HG03060 (cell line): Measurements from ENCODE around the gene PROM1.

ENCODE experiments used
- ATAC-seq: cut with Tn5 transposase; IDR thresholded peaks from one replicate; pipeline ENCODE4 v1.9.1; 2021; ENCODE audit warnings: low read depth, moderate number of reproducible peaks; ENCODE audit not compliant: unreplicated experiment

The PROM1 gene

DNA sequence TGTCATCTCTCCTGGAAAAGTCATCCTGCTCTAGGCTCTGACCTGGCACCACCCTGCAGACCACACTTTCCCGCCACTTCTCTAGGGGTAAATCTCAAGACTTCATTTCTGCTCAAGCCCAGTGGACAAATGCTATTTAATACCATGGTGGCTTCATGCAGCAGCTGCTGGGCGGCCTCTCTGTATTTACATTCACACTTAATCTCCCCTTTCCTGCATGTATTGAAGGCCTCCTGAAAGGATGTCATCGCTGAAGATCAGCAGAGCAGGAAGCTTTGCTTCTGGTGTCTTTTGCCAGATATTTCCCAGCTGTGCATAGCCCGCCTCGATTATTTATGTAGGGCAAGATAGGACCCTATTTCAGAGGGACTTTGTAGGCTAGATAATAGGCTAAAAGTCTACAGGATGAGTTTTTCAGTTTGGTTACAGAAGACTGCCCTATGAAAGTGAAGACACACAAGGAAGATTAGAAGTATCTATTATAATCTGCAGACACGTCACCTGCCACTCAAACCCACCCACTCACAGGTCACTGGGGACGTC is 17.2 kb downstream of the PROM1 start:
- ATAC-seq = no peak

DNA sequence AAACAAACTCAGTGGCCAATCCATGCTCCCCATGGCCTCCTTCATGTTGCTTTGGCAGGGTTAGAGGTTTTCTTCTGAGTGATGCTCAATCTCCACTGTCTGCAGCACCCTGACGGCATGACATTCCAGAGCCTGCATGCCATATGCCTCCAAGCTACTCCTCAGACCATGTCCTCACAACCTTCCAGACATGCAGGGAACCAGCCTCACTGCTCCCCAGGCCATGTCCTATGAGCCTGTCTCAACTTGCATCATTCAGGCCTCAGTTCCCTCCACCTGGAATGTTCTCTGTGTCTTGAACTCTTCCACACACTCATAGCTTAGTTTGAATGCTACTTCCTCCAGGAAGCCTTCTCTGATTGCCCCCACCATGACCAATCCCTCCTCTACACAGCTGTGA is 18.8 kb downstream of the PROM1 start:
- no peak for ATAC-seq

DNA sequence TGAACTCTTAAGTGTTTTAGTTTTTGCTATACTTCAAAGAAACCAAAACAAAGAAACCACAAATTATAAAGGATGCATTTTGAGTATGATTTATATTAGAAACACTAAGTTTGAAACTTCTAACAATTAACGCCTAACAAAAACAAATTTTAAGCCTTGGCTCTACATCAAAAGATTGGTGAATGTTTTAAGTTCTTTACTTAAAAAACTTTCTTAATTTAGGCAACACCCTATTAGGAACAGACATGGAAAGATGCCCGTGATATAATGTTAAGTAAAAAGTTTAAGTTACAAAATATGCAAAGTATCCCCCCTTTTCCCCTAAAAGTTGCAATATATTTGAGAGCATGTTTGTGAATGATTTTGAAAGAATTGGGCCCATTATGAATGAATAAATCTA is 21.2 kb downstream of the PROM1 start:
- ATAC-seq = no peak

DNA sequence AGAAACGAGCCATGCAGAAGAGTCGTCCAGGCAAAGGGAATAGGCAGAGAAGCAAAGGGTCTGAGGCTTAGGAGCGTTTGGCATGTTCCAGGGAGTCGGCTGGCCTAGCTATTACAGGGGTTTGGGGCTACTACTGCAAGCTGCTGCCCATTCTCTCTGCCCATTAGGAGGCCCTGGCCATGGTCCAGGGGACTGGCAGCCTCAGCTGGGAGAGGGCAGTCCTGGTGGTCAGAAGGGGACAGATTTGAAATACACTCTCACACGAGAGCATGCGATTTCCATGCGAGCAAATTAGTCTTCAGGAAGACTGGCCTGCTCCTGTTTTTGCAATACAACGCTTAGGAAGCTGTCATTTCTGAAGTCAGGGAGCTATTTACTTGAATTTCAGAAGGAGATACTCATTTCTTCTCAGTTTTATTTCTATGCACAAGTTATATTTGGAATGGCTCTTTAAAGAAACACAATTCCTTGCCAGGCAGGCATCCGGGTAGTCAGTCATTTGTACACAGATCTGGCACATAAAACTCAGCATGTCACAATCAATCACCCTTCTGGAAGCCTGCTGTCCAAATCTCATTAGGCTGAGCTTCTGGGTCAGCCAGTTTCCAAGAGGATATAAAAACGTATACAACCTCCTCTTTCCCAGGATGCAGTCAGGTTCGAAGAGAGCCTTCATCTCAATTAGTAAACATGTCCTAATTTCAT is 27.0 kb downstream of the PROM1 start:
- no peak for ATAC-seq

DNA sequence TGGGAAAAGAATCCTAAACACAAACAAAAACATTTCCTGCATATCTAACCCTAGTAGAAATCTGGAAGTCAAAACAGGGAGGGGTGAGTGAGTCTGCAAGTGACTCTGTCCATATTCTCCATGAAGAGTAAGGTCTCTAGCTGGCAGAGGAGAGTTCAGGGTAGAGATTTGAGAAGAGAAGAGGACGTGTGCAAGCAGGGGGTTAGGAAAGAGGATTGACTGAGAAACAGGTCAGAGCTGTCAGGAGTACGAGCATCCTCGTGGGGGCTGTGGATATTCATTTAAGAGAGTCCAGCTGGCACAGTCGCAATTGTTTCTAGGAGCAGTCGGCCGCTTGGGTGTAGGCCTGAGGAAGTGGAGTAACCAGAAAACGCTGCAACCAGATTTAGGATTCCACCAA is 27.9 kb downstream of the PROM1 start:
- no peak for ATAC-seq

DNA sequence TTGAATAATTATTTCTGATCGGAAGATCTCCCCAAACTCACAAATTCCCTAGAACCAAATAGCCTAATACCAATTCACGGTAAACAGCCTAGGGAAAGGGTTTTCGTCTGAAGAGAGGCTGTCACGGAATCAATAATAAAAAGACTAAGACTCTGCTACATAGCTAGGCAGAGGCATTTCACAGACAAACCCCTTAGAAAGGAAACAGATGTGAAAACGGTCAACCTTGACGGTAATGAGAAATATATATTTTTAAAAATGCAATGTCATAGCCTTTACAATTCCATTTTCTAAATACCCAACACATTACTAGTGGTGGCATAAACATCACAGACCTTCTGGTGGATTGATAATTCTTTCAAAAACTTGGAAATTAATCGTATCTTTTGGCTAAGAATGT is 28.4 kb downstream of the PROM1 start:
- no peak for ATAC-seq

DNA sequence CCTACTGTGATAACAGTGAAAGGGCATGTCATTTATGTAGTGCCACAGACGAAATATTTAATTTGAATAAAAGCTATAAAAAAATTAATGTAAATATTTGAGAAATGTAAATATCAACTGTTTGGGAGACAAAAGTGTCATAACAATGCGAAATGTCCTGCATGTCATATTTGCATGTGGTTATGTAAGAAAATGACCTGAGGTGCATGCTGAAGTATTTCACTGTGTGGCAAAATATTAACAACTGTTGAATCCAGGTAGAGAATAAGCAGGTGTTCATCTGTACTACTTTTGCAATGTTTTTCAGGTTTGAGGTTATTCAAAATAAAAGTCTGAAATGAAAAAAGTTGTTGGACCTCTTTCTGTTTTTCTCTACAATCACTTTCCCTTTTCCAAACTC is 30.9 kb downstream of the PROM1 start:
- ATAC-seq = no peak

DNA sequence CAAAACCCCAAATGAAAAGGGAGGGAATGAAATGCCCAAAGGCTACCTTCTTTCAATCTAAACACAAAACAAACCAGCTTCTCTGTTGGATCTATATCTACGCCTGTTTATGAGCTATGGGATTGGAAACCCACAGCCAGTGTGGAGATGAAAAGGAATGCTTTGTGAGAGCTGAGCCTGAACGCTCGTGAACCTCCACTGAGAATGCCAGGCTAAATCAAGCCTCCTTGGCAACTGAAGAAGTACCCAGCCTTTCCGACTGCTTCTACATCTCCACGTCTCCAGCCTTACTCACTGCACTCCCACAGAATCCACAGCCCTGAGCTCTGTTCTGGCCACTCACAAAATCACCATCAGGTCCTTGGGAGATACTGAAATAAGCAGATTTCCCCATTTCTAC is 31.8 kb downstream of the PROM1 start:
- no peak for ATAC-seq

DNA sequence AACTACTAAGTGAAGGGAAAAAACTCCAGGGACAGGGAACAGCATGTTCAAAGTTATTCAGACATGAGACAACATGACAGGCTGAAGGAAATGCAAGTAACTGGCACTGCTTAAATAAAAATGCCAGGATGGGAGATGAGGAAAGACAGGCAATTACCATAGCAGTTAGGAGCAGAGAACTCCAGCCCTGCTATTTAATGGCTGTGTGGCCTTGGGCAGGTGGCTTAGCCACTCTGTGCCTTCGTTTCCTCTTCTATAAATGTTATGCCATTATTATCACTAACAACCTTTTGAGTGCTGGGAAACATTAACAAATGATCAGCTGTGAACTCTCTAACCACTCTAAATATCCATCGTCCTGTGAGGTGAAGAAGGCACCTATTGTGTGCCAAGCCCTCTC is 32.7 kb downstream of the PROM1 start:
- no peak for ATAC-seq

DNA sequence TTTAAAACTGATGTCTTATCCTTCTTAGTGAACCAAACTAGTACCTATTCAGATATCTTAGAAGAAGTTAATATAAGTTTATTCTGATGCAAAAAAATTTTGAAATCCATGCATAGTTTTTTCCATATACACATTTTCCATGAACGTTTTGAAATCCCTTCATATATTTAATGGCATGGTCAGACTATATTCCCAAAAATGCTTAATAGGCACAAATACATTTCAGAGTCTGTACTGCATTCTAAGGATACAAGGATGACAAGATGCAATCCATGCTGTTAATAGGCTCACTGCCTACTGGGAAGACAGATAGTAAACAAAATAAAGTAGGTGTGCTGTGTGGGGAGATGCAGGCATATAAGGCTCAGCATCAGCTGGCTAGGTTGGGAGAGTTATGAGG is 33.2 kb downstream of the PROM1 start:
- ATAC-seq = no peak

DNA sequence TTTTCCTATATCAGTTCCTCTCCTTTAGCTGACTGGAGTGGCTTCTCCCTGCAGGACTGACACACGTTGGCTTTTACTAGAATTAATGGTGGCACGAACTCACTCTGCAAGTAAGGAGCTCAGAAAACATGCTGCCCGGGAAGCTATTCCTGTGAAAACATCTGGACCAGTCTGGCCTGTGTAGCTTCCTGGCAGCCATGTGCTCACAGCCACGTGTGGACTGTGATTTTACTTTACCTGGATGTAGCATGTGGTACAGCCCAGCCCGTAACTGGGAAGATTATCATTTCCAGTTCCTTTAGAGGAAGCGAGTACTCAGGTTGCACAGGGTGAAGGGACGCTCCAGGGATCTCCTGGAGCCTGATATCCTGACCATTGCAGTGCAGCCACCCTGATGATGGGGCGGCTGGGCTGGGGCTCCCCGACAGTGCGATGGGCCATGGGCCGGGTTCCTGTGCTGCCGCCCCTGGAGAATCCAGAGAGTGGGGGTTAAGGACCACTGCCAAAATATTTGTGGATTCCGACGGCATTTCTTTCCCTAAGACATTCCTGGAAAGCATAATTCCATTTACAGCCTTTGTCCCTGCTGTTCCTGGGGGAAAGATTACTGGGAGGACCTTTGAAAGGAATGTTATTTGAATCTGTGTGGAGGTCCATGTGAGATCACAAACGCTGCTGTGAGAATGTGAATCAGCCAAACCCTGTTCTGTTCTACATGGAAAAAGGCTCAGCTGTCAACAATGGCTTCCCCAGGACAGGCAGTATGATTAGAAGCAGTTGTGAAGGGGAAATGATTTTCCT is 35.0 kb downstream of the PROM1 start:
- no peak for ATAC-seq

DNA sequence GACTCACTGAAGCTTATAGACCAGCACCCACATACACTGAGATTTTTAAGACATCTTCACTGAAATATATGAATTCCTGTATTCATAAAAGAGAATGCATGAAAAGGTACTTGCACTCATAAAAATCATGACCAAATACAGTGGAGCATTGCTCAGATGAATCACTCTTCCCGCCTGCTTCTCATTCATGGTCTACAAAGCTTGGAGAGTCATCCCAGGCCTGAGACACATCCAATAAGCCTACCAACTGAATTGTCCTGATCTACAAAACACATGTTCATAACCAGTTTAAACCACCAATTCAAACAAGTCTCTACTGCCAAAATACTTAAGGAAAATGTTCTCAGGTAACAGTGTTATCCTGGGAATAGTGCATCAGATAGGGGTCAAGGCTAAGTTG is 38.1 kb downstream of the PROM1 start:
- no peak for ATAC-seq

DNA sequence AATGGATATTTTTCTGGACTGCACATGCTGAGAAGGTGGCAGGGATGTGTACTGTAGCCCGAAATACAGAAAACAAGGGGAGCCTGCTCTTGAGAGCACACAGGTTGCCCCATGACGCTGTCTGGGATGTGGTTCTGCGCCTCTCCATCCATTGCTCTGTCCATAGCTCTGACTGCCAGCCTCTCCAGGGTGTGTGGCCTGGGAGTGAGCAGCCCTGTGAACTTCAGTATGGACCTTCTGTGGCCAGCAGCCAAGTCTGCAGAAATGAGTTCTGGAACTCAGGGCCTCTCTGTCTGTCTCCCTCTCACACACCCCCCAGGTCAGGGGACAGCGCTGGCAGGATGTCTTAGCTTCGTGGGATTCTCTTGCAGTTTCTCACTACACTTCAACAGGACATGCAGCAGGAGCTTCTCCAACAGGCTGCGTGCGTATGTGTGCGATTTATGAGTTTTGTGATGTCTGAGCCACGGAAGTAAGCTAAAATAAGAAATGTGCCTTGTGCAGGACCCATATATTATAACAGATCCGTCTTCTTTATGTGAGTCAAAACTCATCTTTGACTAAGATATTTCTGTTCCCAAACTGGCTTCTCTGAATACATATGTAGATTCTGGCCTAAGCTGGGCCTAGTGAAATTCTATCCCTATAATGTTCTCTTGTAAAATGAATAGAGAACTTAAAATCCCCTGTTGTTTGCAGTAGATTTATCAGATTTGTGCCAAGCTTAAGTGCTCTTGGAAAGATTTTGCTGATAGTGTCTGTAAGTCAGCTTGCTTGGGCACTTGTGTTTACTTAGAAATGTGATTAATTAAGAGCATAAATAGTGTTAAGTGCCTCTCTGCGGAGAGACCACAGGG is 40.0 kb downstream of the PROM1 start:
- no peak for ATAC-seq

DNA sequence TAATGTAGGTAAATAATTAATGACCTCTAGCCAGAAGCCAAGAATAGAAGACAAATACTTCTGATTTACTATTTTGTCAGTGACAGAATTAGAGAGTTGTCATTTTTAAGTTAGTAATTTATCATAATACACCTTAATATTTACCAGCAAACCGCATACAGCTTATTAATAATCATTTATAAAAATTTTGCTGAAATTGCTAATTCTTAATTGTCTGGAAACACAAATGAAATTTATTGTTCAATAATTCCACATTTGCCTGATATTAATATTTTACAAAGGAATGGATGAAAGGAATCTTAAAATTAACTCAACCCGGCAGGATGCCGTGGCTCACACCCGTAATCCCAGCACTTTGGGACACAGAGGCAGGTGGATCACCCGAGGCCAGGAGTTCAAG is 44.7 kb downstream of the PROM1 start:
- no peak for ATAC-seq

DNA sequence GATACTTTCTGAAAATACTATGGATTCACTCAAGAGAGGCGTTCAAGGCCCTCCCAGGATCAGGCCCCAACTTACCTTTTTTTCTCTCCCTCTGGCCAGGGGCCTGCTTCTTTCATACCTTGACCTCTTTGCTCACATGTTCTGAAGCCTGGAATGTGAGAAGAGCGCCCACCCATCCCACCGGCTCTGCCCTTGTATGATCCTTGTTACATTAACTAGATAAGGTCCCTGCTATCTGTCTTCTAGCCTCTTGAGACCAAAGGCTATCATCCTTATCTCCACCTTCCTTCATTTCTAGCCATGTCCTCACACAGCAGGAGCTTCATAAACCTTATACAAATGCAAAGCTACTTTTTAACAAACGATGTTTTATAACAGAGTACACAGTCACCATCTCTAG is 45.9 kb downstream of the PROM1 start:
- no peak for ATAC-seq

DNA sequence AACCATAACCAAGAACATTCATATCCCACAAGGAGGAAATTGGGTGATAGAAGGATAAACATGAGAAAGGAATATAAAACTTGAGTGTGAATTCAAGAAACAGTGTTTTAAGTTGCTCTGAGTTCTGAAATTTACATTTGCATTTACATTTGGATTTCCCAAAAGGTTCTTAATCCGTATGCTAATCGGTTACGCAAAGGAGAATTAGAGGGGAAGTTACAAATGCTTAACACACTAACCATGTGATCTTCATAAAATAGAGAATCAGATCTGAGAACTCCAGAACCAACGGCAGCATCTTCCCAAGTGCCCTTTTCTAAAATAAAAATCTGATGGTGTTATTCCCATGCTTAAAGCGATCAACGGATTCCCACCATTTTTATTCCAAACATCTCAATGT is 48.0 kb downstream of the PROM1 start:
- ATAC-seq = no peak

DNA sequence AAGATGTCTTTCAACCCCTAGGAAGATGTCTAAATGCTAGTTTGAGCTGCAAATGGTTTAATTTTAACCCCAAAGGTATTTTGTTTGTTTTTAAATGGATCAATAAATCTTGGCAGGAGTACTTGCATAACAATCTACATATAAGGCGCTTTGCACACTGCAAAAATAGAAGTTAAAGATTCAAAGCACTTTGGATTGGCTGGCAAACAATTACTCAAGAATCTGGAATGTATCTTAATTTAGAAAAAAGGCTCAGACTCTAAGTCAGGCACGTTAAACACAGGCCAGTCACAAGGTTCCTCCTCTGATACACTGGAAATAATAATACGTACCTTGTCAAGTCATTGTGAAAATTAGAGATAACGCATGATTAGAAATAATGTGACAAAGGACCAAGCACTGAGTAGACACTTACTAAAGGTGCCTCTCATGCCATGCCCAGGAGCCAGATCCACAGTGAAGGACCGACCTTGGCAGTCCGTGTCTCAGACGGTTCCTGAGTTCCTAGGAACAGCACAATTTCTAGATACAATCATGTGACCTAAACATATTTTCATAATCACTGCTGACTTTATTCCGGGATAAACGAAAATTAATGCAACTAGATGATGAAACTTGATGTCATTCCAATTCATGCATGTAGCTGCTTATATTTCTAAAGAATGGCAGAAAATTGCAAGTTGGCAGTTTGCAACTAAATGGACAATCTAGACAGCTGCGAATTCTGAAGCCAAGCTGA is 49.6 kb downstream of the PROM1 start:
- ATAC-seq = no peak

DNA sequence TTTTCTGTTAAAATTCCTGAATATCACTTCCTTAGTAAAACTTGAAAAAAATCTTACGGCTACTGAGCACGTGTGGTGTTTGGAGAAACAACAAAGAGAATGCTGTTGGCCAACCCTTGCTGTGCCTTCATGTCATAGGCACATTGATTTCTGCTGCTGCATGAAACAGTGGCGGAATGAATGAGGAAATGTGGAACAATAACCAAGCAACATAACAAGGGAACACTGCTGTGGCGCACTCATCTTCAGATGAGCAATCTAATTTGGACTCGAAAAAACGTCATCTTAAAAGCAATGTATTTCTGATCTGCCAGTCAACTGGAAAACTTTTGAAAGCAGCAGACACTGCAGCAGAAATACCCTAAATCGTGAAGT is 51.4 kb downstream of the PROM1 start:
- no peak for ATAC-seq

DNA sequence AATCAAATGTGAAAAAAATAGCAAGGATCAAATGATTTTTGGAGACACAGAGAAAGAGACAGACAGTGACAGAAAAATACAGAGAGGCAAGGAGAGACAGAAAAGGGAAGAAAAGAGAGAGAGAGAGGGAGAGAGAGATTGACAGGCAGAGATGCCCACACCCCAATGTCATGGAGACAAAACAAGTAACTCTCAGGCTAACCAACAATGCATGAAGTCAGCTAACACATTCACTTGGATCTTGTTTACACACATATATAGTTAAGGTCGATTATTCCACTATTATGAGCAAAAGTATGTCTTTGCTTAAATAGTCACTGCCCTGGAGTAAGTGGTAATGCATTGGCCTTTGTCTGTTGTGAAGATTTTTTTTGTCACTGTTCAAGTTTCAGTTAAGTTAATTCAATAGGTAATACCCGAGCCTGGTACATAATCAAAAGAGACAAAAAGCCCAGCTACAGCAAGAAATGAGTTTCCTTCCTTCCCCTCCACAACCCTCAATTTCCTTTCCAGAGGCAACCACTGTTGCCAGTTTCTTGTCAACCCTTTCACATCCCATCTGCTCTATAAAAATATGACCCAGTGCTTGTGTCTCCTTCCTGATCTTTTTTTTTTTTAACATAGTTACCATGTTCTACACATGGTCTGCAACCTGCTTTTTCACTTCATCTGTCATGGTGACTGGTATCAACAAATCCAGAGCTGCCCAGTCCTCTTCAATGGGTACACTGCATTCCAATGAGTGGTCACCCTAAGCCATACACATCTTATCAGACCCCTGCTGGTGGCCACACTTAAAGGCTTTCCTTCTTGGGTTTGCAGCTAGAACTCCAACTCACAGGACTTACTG is 52.1 kb downstream of the PROM1 start:
- ATAC-seq = no peak

DNA sequence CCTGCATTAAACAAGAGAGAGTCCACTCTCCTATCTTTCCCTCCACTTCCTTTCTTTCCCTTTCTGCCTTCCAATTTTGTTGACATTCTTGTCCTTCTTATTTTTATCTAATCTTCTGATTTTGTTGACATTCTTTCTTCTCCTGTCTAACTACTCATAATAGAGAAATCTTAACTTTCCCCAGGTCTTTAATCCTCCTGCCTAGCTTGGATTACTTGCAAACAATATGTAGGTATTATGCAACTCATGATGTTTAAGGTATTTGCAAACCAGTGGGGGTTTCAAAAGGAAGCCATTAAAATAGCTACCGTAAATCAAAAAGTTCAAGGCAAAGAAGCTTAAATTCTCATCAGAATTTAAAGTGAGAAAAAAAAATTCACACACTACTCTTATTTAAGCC is 53.9 kb downstream of the PROM1 start:
- no peak for ATAC-seq
